Ectodermal cell (in vitro differentiated cells): ENCODE measurements around the gene ROR2.

Experiments used
- H3K27ac ChIP-seq: 2 replicates; pipeline ENCODE4 v1.7.0; 2013; ENCODE audit warnings: mild to moderate bottlenecking, low read depth, low read length; ENCODE audit not compliant: insufficient read depth, poor library complexity, severe bottlenecking
- H3K27me3 ChIP-seq: 2 replicates; pipeline ENCODE4 v1.7.0; 2013; ENCODE audit warnings: mild to moderate bottlenecking, low read length; ENCODE audit not compliant: insufficient read depth, control insufficient read depth, poor library complexity, severe bottlenecking
- H3K36me3 ChIP-seq: one replicate; pipeline ENCODE4 v1.7.0; 2013; ENCODE audit warnings: low read length; ENCODE audit not compliant: control insufficient read depth, insufficient read depth
- H3K4me1 ChIP-seq: one replicate; pipeline ENCODE4 v1.7.0; 2013; ENCODE audit warnings: low read length; ENCODE audit not compliant: control insufficient read depth, insufficient read depth
- H3K4me3 ChIP-seq: 2 replicates; pipeline ENCODE4 v1.7.0; 2013; ENCODE audit warnings: low read depth, low read length, control low read depth; ENCODE audit not compliant: insufficient read depth
- H3K9me3 ChIP-seq: 2 replicates; pipeline ENCODE4 v1.7.0; 2013; ENCODE audit warnings: mild to moderate bottlenecking, low read length, moderate library complexity; ENCODE audit not compliant: control insufficient read depth
- WGBS, 2 experiments: methylation state at CpG; one replicate each; pipeline ENCODE4 v1.1.7; 2013; ENCODE audit warnings: missing lambda C conversion rate in 2 of 2; 5-methylcytosine and 5-hydroxymethylcytosine counted together

ROR2 gene

GRCh38 chr9:91843623-91844148 is 106.3 kb downstream of the ROR2 start:
- H3K4me1 ChIP-seq = peaks cover 63% of the 10 kb centered on the region
- no peak overlapping the region for H3K4me3 ChIP-seq
- no peaks in the 10 kb centered on the region for H3K9me3 ChIP-seq
- WGBS, 2 experiments = 38 to 44% methylated on average over 15 of the region's 15 CpGs
- peak overlapping the region; percentile 61 for H3K27ac ChIP-seq
- no peaks in the 10 kb centered on the region for H3K27me3 ChIP-seq
- no peaks in the 10 kb centered on the region for H3K36me3 ChIP-seq

GRCh38 chr9:91843093-91843492 is 106.9 kb downstream of the ROR2 start:
- Histone ChIP-seq H3K4me3 (no peak overlapping the region), H3K4me1 (peaks cover 60% of the 10 kb centered on the region), H3K9me3 (no peaks in the 10 kb centered on the region), H3K27ac (no peak overlapping the region), H3K27me3 (no peaks in the 10 kb centered on the region), H3K36me3 (no peaks in the 10 kb centered on the region)
- 90 to 95% methylated on average over 7 of the region's 7 CpGs for WGBS, 2 experiments

GRCh38 chr9:91842358-91843049 is 107.5 kb downstream of the ROR2 start:
- Histone ChIP-seq H3K27ac (no peak overlapping the region), H3K36me3 (no peaks in the 10 kb centered on the region), H3K4me1 (peaks cover 56% of the 10 kb centered on the region), H3K4me3 (no peak overlapping the region), H3K9me3 (no peaks in the 10 kb centered on the region), H3K27me3 (no peaks in the 10 kb centered on the region)
- WGBS, 2 experiments = 76 to 85% methylated on average over 9 of the region's 9 CpGs

GRCh38 chr9:91841591-91841990 is 108.4 kb downstream of the ROR2 start:
- Histone ChIP-seq H3K4me1 (peaks cover 56% of the 10 kb centered on the region), H3K9me3 (no peaks in the 10 kb centered on the region), H3K36me3 (no peaks in the 10 kb centered on the region), H3K27me3 (no peaks in the 10 kb centered on the region), H3K27ac (no peak overlapping the region), H3K4me3 (no peak overlapping the region)
- 90 to 92% methylated on average over 5 of the region's 5 CpGs for WGBS, 2 experiments

GRCh38 chr9:91840882-91841281 is 109.1 kb downstream of the ROR2 start:
- no peak overlapping the region for H3K27ac ChIP-seq
- H3K36me3 ChIP-seq = no peaks in the 10 kb centered on the region
- H3K4me1 ChIP-seq = peaks cover 56% of the 10 kb centered on the region
- H3K4me3 ChIP-seq = no peak overlapping the region
- no peaks in the 10 kb centered on the region for H3K27me3 ChIP-seq
- WGBS, 2 experiments = 91 to 96% methylated on average over 6 of the region's 6 CpGs
- no peaks in the 10 kb centered on the region for H3K9me3 ChIP-seq

- no peak overlapping the region for H3K4me3 ChIP-seq
- peaks cover 58% of the 10 kb centered on the region for H3K4me1 ChIP-seq
- H3K27me3 ChIP-seq = no peaks in the 10 kb centered on the region
- H3K9me3 ChIP-seq = no peaks in the 10 kb centered on the region
- no peak overlapping the region for H3K27ac ChIP-seq
- WGBS, 2 experiments = 90 to 92% methylated on average over 8 of the region's 8 CpGs
- H3K36me3 ChIP-seq = no peaks in the 10 kb centered on the region
These were observed 109.6 kb downstream of the ROR2 start for GRCh38 chr9:91840469-91840868.

GRCh38 chr9:91839926-91840465 is 110.0 kb downstream of the ROR2 start:
- Histone ChIP-seq H3K4me3 (no peak overlapping the region), H3K9me3 (no peaks in the 10 kb centered on the region), H3K36me3 (no peaks in the 10 kb centered on the region), H3K27ac (no peak overlapping the region), H3K4me1 (peaks cover 58% of the 10 kb centered on the region), H3K27me3 (no peaks in the 10 kb centered on the region)
- 92 to 95% methylated on average over 14 of the region's 14 CpGs for WGBS, 2 experiments

GRCh38 chr9:91837981-91838731 is 111.9 kb downstream of the ROR2 start:
- whole genome bisulfite sequencing, 2 experiments = 93 to 94% methylated on average over 21 of the region's 21 CpGs
- Histone ChIP-seq H3K4me1 (peaks cover 58% of the 10 kb centered on the region), H3K9me3 (no peaks in the 10 kb centered on the region), H3K36me3 (no peaks in the 10 kb centered on the region), H3K27ac (no peak overlapping the region), H3K27me3 (no peaks in the 10 kb centered on the region), H3K4me3 (no peak overlapping the region)

- H3K27ac ChIP-seq = no peak overlapping the region
- H3K4me1 ChIP-seq = peaks cover 46% of the 10 kb centered on the region
- no peaks in the 10 kb centered on the region for H3K9me3 ChIP-seq
- 83% methylated on average over 7 of the region's 7 CpGs for WGBS, 2 experiments
- H3K27me3 ChIP-seq = no peaks in the 10 kb centered on the region
- no peak overlapping the region for H3K4me3 ChIP-seq
- no peaks in the 10 kb centered on the region for H3K36me3 ChIP-seq
These were observed 113.5 kb downstream of the ROR2 start for GRCh38 chr9:91836515-91836914.

GRCh38 chr9:91835632-91836031 is 114.4 kb downstream of the ROR2 start:
- Histone ChIP-seq H3K4me1 (peaks cover 44% of the 10 kb centered on the region), H3K27me3 (no peaks in the 10 kb centered on the region), H3K36me3 (no peaks in the 10 kb centered on the region), H3K9me3 (no peaks in the 10 kb centered on the region), H3K27ac (no peak overlapping the region), H3K4me3 (no peak overlapping the region)
- WGBS, 2 experiments = 91 to 92% methylated on average over 7 of the region's 7 CpGs
